SK-N-SH (cell line): ENCODE measurements around the gene WWC1. TPM values are rescaled to one million over a fixed set of nuclear protein-coding genes. Genes with fewer than 3 reads are reported as not detected.

Source experiments
- CTCF ChIA-PET: fragments of 300-600, 350-600 bp; formaldehyde crosslinking; extraction: SDS; loops from one replicate; lab custom pipeline; 2021; lab: Yijun Ruan, JAX
- POLR2A ChIA-PET: fragments of 350-600 bp; sonication (Branson Sonifier 250); formaldehyde crosslinking; extraction: SDS; loops from one replicate; lab custom pipeline; 2020; ENCODE audit warnings: antibody characterized with exemption, inconsistent platforms; lab: Yijun Ruan, JAX
- DNase-seq: peaks from one replicate; pipeline ENCODE4 v3.0.0; 2012
- H2AFZ ChIP-seq: fragments of 200-600 bp; sonication (generic); 2 replicates; pipeline ENCODE4 v1.8.1; 2016; ENCODE audit warnings: antibody characterized with exemption, mild to moderate bottlenecking, low read depth
- H3F3A ChIP-seq: fragments of 200-600 bp; sonication (generic); replicated peaks from 2 replicates; pipeline ENCODE3; 2016; ENCODE audit warnings: antibody characterized with exemption, mild to moderate bottlenecking; ENCODE audit not compliant: insufficient read depth
- H3K27ac ChIP-seq, 2 experiments: fragments of 200-500 bp in 1 of 2; fragments of 200-600 bp in 1 of 2; sonication (Bioruptor generic) in 1 of 2; sonication (generic), shearing (Covaris generic) in 1 of 2; 2 replicates each; pipeline versions ENCODE4 v1.5.1 to v1.6.1; 2014 to 2016; ENCODE audit warnings: low read depth in 2 of 2, inconsistent platforms in 1 of 2, low read length in 1 of 2, mild to moderate bottlenecking in 1 of 2, mixed read lengths in 1 of 2
- H3K27me3 ChIP-seq: fragments of 200-600 bp; sonication (generic), shearing (Covaris generic); 2 replicates; pipeline ENCODE4 v1.6.1; 2016; ENCODE audit warnings: mixed run types; ENCODE audit not compliant: insufficient read depth
- H3K36me3 ChIP-seq, 2 experiments: fragments of 200-500 bp in 1 of 2; fragments of 200-600 bp in 1 of 2; sonication (Bioruptor generic) in 1 of 2; sonication (generic) in 1 of 2; replicated peaks in 1 of 2; 2 replicates each; pipeline versions ENCODE3 to v1.5.1; 2014 to 2016; ENCODE audit warnings: low read length in 1 of 2, mild to moderate bottlenecking in 1 of 2; ENCODE audit not compliant: insufficient read depth in 2 of 2, control insufficient read depth in 1 of 2
- H3K4me1 ChIP-seq, 2 experiments: fragments of 200-500 bp in 1 of 2; fragments of 200-600 bp in 1 of 2; sonication (Bioruptor generic) in 1 of 2; sonication (generic), shearing (Covaris generic) in 1 of 2; 2 replicates each; pipeline versions ENCODE4 v1.5.1 to v1.6.1; 2014 to 2016; ENCODE audit warnings: low read depth in 1 of 2, low read length in 1 of 2, mixed run types in 1 of 2; ENCODE audit not compliant: insufficient read depth in 2 of 2, control insufficient read depth in 1 of 2
- H3K4me2 ChIP-seq: fragments of 200-600 bp; sonication (generic), shearing (Covaris generic); 2 replicates; pipeline ENCODE4 v1.6.1; 2017; ENCODE audit warnings: mixed run types
- H3K4me3 ChIP-seq, 2 experiments: fragments of 200-500 bp in 1 of 2; fragments of 200-600 bp in 1 of 2; sonication (Bioruptor generic) in 1 of 2; sonication (generic), shearing (Covaris generic) in 1 of 2; 2 replicates each; pipeline versions ENCODE4 v1.5.1 to v1.8.1; 2014 to 2016; ENCODE audit warnings: low read depth in 2 of 2, inconsistent platforms in 1 of 2, low read length in 1 of 2, mild to moderate bottlenecking in 1 of 2, mixed read lengths in 1 of 2, moderate library complexity in 1 of 2
- H3K79me2 ChIP-seq: fragments of 200-600 bp; sonication (generic); 2 replicates; pipeline ENCODE4 v1.8.1; 2017; ENCODE audit warnings: mild to moderate bottlenecking; ENCODE audit not compliant: insufficient read depth
- H3K9ac ChIP-seq: fragments of 200-600 bp; sonication (generic); 2 replicates; pipeline ENCODE4 v1.6.1; 2017; ENCODE audit warnings: mixed run types
- H3K9me2 ChIP-seq: fragments of 200-600 bp; sonication (generic); 2 replicates; pipeline ENCODE4 v1.6.1; 2017; ENCODE audit warnings: mixed run types
- H3K9me3 ChIP-seq: fragments of 200-600 bp; sonication (generic); 2 replicates; pipeline ENCODE4 v1.6.1; 2017; ENCODE audit warnings: mixed run types, mild to moderate bottlenecking, moderate library complexity
- H4K20me1 ChIP-seq: fragments of 200-600 bp; sonication (generic); 2 replicates; pipeline ENCODE4 v1.6.1; 2017; ENCODE audit warnings: mild to moderate bottlenecking, mixed run types; ENCODE audit not compliant: insufficient read depth
- EZH2phosphoT487 ChIP-seq: fragments of 200-600 bp; sonication (generic); IDR thresholded peaks from 2 replicates; pipeline ENCODE4 v1.6.1; 2017; ENCODE audit warnings: low read depth, mixed run types, mild to moderate bottlenecking, antibody characterized with exemption, moderate library complexity, borderline replicate concordance
- FOSL2 ChIP-seq: IDR thresholded peaks from 2 replicates; pipeline ENCODE4 v1.4.0; 2012; ENCODE audit warnings: low read depth, mild to moderate bottlenecking, moderate library complexity, borderline replicate concordance
- GATA2 ChIP-seq: sonication (generic); formaldehyde crosslinking; IDR thresholded peaks from 2 replicates; pipeline ENCODE4 v1.5.0; 2020; ENCODE audit warnings: mild to moderate bottlenecking, missing genetic modification reagents
- MXI1 ChIP-seq: IDR thresholded peaks from 2 replicates; pipeline ENCODE4 v1.6.1; 2012; ENCODE audit warnings: mild to moderate bottlenecking, low read depth, low read length, improper control_type of control experiment
- NFIC ChIP-seq: IDR thresholded peaks from 2 replicates; pipeline ENCODE4 v1.4.0; 2012; ENCODE audit warnings: borderline replicate concordance
- RAD21 ChIP-seq: IDR thresholded peaks from 2 replicates; pipeline ENCODE4 v1.6.1; 2012; ENCODE audit warnings: mild to moderate bottlenecking, low read length
- RCOR1 ChIP-seq: fragments of 150-350 bp; IDR thresholded peaks from 2 replicates; pipeline ENCODE4 v1.6.1; 2017; ENCODE audit warnings: antibody characterized with exemption, low read length
- RFX5 ChIP-seq: IDR thresholded peaks from 2 replicates; pipeline ENCODE4 v1.6.1; 2012; ENCODE audit warnings: mild to moderate bottlenecking, improper control_type of control experiment, low read length
- SIN3A ChIP-seq: IDR thresholded peaks from 2 replicates; pipeline ENCODE4 v1.6.1; 2012; ENCODE audit warnings: low read depth, mild to moderate bottlenecking, low read length, moderate library complexity, borderline replicate concordance
- TAF1 ChIP-seq: IDR thresholded peaks from 2 replicates; pipeline ENCODE4 v1.6.1; 2012; ENCODE audit warnings: low read depth, mild to moderate bottlenecking, low read length, moderate library complexity, borderline replicate concordance
- YY1 ChIP-seq: IDR thresholded peaks from 2 replicates; pipeline ENCODE4 v1.4.0; 2012; ENCODE audit warnings: low read depth, mild to moderate bottlenecking
- WGBS: methylation state at CpG from one replicate; pipeline ENCODE4 v1.1.6; 2017; ENCODE audit warnings: low lambda C conversion rate; 5-methylcytosine and 5-hydroxymethylcytosine counted together
- polyA plus RNA-seq, 3 experiments: library from polyadenylated mRNA; depleted of rRNA; stranded (reverse); fragments of >200 nt; gene quantifications; 2 replicates each; pipeline ENCODE4 v1.2.3, GENCODE V29; 2012
- TF ChIP-seq, protein P1 (sequence below): IDR thresholded peaks from 2 replicates; pipeline ENCODE4 v1.4.0; 2012; ENCODE audit warnings: low read depth, borderline replicate concordance
- TF ChIP-seq, protein P2 (sequence below): IDR thresholded peaks from 2 replicates; pipeline ENCODE4 v1.6.1; 2012; ENCODE audit warnings: mild to moderate bottlenecking, low read depth, low read length, moderate library complexity
- TF ChIP-seq, protein P3 (sequence below): fragments of 150-350 bp; IDR thresholded peaks from 2 replicates; pipeline ENCODE4 v1.6.1; 2017; ENCODE audit warnings: antibody characterized with exemption, low read length, low read depth, borderline replicate concordance
- TF ChIP-seq, protein P4 (sequence below): fragments of 200-600 bp; sonication (generic); IDR thresholded peaks from 2 replicates; pipeline ENCODE4 v1.6.1; 2017; ENCODE audit warnings: antibody characterized with exemption, mild to moderate bottlenecking, moderate library complexity

The WWC1 gene
- polyA plus RNA-seq, 1 of the 3 experiments (the other 2 are of a cell fraction), result 16.9 TPM

DNA sequence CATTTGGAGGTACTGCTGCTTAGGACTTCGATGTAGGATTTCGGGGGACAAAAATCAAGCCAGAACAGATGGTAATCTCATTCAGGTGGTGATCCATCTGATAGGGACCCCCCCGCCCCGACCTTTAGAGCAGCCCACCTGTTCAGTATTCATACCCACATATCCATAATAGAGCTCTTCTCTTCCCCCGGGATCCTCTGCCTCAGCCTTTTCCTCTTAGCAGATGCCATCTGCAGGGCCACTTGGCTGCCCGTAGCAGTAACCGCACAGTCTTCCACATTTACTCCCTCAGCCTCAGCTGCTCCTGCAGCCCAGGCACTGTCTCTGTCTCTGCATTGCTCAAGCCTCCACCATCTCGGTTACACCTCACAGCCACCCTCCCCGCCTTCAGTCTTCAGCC lies 129.0 kb downstream of the WWC1 start:
- H3K9me3 ChIP-seq, result no peaks in the 10 kb centered on the region
- TF ChIP-seq GATA2 (CRISPR knock-in tag), result no peak
- TF ChIP-seq, protein P1, sequence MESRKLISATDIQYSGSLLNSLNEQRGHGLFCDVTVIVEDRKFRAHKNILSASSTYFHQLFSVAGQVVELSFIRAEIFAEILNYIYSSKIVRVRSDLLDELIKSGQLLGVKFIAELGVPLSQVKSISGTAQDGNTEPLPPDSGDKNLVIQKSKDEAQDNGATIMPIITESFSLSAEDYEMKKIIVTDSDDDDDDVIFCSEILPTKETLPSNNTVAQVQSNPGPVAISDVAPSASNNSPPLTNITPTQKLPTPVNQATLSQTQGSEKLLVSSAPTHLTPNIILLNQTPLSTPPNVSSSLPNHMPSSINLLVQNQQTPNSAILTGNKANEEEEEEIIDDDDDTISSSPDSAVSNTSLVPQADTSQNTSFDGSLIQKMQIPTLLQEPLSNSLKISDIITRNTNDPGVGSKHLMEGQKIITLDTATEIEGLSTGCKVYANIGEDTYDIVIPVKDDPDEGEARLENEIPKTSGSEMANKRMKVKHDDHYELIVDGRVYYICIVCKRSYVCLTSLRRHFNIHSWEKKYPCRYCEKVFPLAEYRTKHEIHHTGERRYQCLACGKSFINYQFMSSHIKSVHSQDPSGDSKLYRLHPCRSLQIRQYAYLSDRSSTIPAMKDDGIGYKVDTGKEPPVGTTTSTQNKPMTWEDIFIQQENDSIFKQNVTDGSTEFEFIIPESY, result no peak
- TF ChIP-seq, protein P2, sequence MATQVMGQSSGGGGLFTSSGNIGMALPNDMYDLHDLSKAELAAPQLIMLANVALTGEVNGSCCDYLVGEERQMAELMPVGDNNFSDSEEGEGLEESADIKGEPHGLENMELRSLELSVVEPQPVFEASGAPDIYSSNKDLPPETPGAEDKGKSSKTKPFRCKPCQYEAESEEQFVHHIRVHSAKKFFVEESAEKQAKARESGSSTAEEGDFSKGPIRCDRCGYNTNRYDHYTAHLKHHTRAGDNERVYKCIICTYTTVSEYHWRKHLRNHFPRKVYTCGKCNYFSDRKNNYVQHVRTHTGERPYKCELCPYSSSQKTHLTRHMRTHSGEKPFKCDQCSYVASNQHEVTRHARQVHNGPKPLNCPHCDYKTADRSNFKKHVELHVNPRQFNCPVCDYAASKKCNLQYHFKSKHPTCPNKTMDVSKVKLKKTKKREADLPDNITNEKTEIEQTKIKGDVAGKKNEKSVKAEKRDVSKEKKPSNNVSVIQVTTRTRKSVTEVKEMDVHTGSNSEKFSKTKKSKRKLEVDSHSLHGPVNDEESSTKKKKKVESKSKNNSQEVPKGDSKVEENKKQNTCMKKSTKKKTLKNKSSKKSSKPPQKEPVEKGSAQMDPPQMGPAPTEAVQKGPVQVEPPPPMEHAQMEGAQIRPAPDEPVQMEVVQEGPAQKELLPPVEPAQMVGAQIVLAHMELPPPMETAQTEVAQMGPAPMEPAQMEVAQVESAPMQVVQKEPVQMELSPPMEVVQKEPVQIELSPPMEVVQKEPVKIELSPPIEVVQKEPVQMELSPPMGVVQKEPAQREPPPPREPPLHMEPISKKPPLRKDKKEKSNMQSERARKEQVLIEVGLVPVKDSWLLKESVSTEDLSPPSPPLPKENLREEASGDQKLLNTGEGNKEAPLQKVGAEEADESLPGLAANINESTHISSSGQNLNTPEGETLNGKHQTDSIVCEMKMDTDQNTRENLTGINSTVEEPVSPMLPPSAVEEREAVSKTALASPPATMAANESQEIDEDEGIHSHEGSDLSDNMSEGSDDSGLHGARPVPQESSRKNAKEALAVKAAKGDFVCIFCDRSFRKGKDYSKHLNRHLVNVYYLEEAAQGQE, result no peak
- no peak for TF ChIP-seq MXI1
- TF ChIP-seq, protein P3, sequence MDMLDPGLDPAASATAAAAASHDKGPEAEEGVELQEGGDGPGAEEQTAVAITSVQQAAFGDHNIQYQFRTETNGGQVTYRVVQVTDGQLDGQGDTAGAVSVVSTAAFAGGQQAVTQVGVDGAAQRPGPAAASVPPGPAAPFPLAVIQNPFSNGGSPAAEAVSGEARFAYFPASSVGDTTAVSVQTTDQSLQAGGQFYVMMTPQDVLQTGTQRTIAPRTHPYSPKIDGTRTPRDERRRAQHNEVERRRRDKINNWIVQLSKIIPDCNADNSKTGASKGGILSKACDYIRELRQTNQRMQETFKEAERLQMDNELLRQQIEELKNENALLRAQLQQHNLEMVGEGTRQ, result no peak
- TF ChIP-seq NFIC, result no peak
- no peak for TF ChIP-seq RCOR1
- no peak for TF ChIP-seq TAF1
- no peak for TF ChIP-seq YY1
- ChIA-PET CTCF (no interaction called here), POLR2A (no interaction called here)
- H3K79me2 ChIP-seq, result no peaks in the 10 kb centered on the region
- no peak overlapping the region for H3K9ac ChIP-seq
- no peaks in the 10 kb centered on the region for H3K9me2 ChIP-seq
- no peaks in the 10 kb centered on the region for H4K20me1 ChIP-seq
- DNase-seq, result no peak
- H3F3A ChIP-seq, result no peaks in the 10 kb centered on the region
- H3K4me2 ChIP-seq, result no peak overlapping the region
- no peak overlapping the region for H3K4me3 ChIP-seq
- 78% methylated on average over 9 of the region's 9 CpGs for WGBS
- no peak overlapping the region for H2AFZ ChIP-seq
- H3K36me3 ChIP-seq, result peaks cover 2 to 12% of the 10 kb centered on the region in 2 experiments
- H3K4me1 ChIP-seq, result no peaks in the 10 kb centered on the region; a peak in 1 of 4 replicates
- no peak overlapping the region for H3K27ac ChIP-seq
- no peaks in the 10 kb centered on the region for H3K27me3 ChIP-seq

DNA sequence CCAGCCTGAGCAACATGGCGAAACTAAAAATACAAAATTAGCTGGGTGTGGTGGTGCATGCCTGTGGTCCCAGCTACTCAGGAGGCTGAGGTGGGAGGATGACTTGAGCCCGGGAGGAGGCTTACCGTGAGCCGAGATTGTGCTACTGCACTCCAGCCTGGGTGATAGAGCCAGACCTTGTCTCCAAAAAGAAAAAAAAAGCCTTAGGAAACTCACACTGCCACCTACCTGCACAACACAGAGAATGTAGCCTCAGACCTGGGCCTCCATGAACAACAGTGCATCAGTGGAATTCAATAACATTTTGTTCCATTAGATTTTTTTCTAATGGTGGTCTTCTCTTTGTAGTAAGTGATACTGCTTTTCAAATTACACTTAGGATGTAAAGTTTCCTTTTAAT lies 131.0 kb downstream of the WWC1 start:
- no peaks in the 10 kb centered on the region for H3K27me3 ChIP-seq
- no peak overlapping the region for H2AFZ ChIP-seq
- H3K9ac ChIP-seq, result no peak overlapping the region
- no peaks in the 10 kb centered on the region for H3F3A ChIP-seq
- H3K4me1 ChIP-seq, result peaks cover 0 to 12% of the 10 kb centered on the region in 2 experiments; a peak in 1 of 4 replicates
- no peaks in the 10 kb centered on the region for H4K20me1 ChIP-seq
- no peaks in the 10 kb centered on the region for H3K9me2 ChIP-seq
- H3K9me3 ChIP-seq, result no peaks in the 10 kb centered on the region
- 98% methylated on average over 4 of the region's 4 CpGs for WGBS
- no peak overlapping the region for H3K4me3 ChIP-seq
- no peak overlapping the region for H3K27ac ChIP-seq
- ChIA-PET POLR2A (no interaction called here), CTCF (interaction anchor here (0.6 to 1.3 kb wide), 2 partner anchors 9 to 10 kb away, joined by 3 read pairs; no protein-coding TSS in a partner anchor)
- H3K79me2 ChIP-seq, result no peaks in the 10 kb centered on the region
- H3K36me3 ChIP-seq, result peaks cover 0 to 6% of the 10 kb centered on the region in 2 experiments
- TF ChIP-seq RAD21 (peak; percentile 26), EZH2phosphoT487 (no peak), SIN3A (no peak), FOSL2 (no peak), RFX5 (no peak)
- TF ChIP-seq, protein P4, sequence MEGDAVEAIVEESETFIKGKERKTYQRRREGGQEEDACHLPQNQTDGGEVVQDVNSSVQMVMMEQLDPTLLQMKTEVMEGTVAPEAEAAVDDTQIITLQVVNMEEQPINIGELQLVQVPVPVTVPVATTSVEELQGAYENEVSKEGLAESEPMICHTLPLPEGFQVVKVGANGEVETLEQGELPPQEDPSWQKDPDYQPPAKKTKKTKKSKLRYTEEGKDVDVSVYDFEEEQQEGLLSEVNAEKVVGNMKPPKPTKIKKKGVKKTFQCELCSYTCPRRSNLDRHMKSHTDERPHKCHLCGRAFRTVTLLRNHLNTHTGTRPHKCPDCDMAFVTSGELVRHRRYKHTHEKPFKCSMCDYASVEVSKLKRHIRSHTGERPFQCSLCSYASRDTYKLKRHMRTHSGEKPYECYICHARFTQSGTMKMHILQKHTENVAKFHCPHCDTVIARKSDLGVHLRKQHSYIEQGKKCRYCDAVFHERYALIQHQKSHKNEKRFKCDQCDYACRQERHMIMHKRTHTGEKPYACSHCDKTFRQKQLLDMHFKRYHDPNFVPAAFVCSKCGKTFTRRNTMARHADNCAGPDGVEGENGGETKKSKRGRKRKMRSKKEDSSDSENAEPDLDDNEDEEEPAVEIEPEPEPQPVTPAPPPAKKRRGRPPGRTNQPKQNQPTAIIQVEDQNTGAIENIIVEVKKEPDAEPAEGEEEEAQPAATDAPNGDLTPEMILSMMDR, result peak; percentile 35
- TF ChIP-seq, all 33 proteins: peak for 2
- H3K4me2 ChIP-seq, result no peak overlapping the region
- DNase-seq, result no peak
